Heart left ventricle (tissue), 16 donors: ENCODE data around the gene CFAP43. TPM values are rescaled to one million over a fixed set of nuclear protein-coding genes. Genes with fewer than 3 reads are reported as not detected.

ENCODE experiments used
- ATAC-seq, 4 donors: fragments of 200-7000 bp; cut with Tn5 transposase; one replicate each; pipeline ENCODE4 v1.9.1; 2020 to 2022; ENCODE audit warnings: moderate library complexity in 4 of 4, mild to moderate bottlenecking in 3 of 4, moderate number of reproducible peaks in 1 of 4
- DNase-seq, 5 donors: peaks; one replicate each; pipeline ENCODE4 v3.0.0-alpha.2; 2020
- H3K27ac ChIP-seq, 12 donors: fragments of 200-600 bp; sonication (generic) in 4 of 12; one replicate each; pipeline versions ENCODE4 v1.5.0 to v1.8.0; 2016 to 2022; ENCODE audit warnings: mild to moderate bottlenecking in 2 of 12
- H3K27me3 ChIP-seq, 9 donors: fragments of 200-600 bp; sonication (generic) in 2 of 9; one replicate each; pipeline versions ENCODE4 v1.5.1 to v1.8.0; 2016 to 2022; ENCODE audit warnings: mild to moderate bottlenecking in 3 of 9
- H3K36me3 ChIP-seq, 9 donors: fragments of 200-600 bp; sonication (generic) in 2 of 9; one replicate each; pipeline versions ENCODE4 v1.5.0 to v1.8.0; 2018 to 2022; ENCODE audit warnings: mild to moderate bottlenecking in 2 of 9
- H3K4me1 ChIP-seq, 12 donors: fragments of 200-600 bp; sonication (generic) in 4 of 12; one replicate each; pipeline versions ENCODE4 v1.5.0 to v1.8.0; 2016 to 2022; ENCODE audit warnings: mild to moderate bottlenecking in 3 of 12
- H3K4me3 ChIP-seq, 12 donors: fragments of 200-600 bp; sonication (generic) in 4 of 12; one replicate each; pipeline versions ENCODE4 v1.5.0 to v1.8.0; 2017 to 2022; ENCODE audit warnings: mild to moderate bottlenecking in 9 of 12, moderate library complexity in 4 of 12
- H3K9me3 ChIP-seq, 12 donors: fragments of 200-600 bp; sonication (generic) in 4 of 12; one replicate each; pipeline versions ENCODE4 v1.5.0 to v1.8.0; 2016 to 2022; ENCODE audit warnings: mild to moderate bottlenecking in 1 of 12
- POLR2A ChIP-seq, 2 donors: fragments of 450-650 bp; IDR thresholded peaks; one replicate each; pipeline ENCODE4 v1.6.1; 2017; ENCODE audit warnings: antibody characterized with exemption in 2 of 2, mild to moderate bottlenecking in 2 of 2, moderate library complexity in 2 of 2
- WGBS, 4 donors: extraction: QIAGEN DNeasy Blood & Tissue Kit in 2 of 4; methylation state at CpG; one replicate each; pipeline versions ENCODE4 v1.1.5 to v1.1.7; 2013 to 2018; 5-methylcytosine and 5-hydroxymethylcytosine counted together
- intact Hi-C, 10 donors: fragments of 100-400 bp; cut with DNase I; formaldehyde crosslinking; loops; one replicate each; pipeline versions ENCODE4 v1.11.1 to v1.14.2; 2022
- polyA plus RNA-seq, 2 donors: library from polyadenylated mRNA; stranded (reverse); fragments of 200-250 nt; gene quantifications; one replicate each; pipeline ENCODE4 v1.2.3, GENCODE V29; 2013
- total RNA-seq, 9 donors: library from RNA; depleted of rRNA in 2 of 9; stranded (reverse); fragments of >200 nt in 2 of 9; fragmentation: NEBNext Ultra II Directional in 3 of 9; extraction: Animal tissue kit (Norgen Biotek cat#: 25700) in 3 of 9; gene quantifications; one replicate each; pipeline versions ENCODE4 v1.1.0 to v1.2.4, GENCODE V29; 2016 to 2023
- TF ChIP-seq, protein P1 (sequence below), 12 donors: fragments of 200-600 bp; sonication (generic) in 4 of 12; IDR thresholded peaks; one replicate each; pipeline versions ENCODE4 v1.5.0 to v1.8.0; 2018 to 2022; ENCODE audit warnings: antibody characterized with exemption in 12 of 12, mild to moderate bottlenecking in 5 of 12
- donor health status: ischemic (EF 13 %, LVEDD 7.1; RV severe dilation, severe dysfunction).
- donor health status: healthy with polysubstance abuse.
- donor health status: DM: no; HTN: yes; CAD: no.
- donor health status: DM: no; HTN: no; CAD: no.
- donor health status: ischemic (EF 25% LVEDD 6.9; RV normal size, moderate dysfunction).
- donor health status: ischemic (EF 25% LVEDD 5.7; RV mildly dilated, moderate dysfunction).
- donor health status: healthy.
- donor health status: DM: yes; HTN: yes; CAD: no.
- donor health status: ischemic (EF 35%, LVEDD 5.7; RV mildly dilated, moderate dysfunction).
- donor health status: nonischemic (EF 11% LVEDD 7.7; RV severe dilation, severe dysfunction).
- donor health status: DM: yes; HTN: yes; CAD: no.
- donor health status: PGD.
- donor health status: ischemic (EF 29% LVEDD 5.4; RV normal size, mild dysfunction).
- donor health status: nonischemic (EF 23%, LVEDD 6.1; RV moderate dilation, normal function).

Gene CFAP43
- total and polyA plus RNA-seq, 11 donors = 0.11 to 0.84 (median 0.19) TPM; not detected in 6

GRCh38 chr10:104273286-104273685, 41.1 kb upstream of the CFAP43 start:
- Histone ChIP-seq H3K27me3 (peaks cover 0 to 14% (median 4%) of the 10 kb centered on the region in 9 donors), H3K27ac (no peak overlapping the region), H3K4me3 (no peak overlapping the region), H3K4me1 (peaks cover 0 to 14% (median 5%) of the 10 kb centered on the region in 12 donors), H3K36me3 (peaks cover 0 to 3% (median 0%) of the 10 kb centered on the region in 9 donors), H3K9me3 (no peaks in the 10 kb centered on the region)
- TF ChIP-seq POLR2A (IDR thresholded peaks at IDR 0.05) = no peak
- TF ChIP-seq, protein P1, sequence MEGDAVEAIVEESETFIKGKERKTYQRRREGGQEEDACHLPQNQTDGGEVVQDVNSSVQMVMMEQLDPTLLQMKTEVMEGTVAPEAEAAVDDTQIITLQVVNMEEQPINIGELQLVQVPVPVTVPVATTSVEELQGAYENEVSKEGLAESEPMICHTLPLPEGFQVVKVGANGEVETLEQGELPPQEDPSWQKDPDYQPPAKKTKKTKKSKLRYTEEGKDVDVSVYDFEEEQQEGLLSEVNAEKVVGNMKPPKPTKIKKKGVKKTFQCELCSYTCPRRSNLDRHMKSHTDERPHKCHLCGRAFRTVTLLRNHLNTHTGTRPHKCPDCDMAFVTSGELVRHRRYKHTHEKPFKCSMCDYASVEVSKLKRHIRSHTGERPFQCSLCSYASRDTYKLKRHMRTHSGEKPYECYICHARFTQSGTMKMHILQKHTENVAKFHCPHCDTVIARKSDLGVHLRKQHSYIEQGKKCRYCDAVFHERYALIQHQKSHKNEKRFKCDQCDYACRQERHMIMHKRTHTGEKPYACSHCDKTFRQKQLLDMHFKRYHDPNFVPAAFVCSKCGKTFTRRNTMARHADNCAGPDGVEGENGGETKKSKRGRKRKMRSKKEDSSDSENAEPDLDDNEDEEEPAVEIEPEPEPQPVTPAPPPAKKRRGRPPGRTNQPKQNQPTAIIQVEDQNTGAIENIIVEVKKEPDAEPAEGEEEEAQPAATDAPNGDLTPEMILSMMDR (IDR thresholded peaks at IDR 0.05) = no peak
- no peak for ATAC-seq
- intact Hi-C loops = loop anchor here in 1 of 10 donors (5.0 kb wide), 1 partner anchor 79 kb away; the partner anchor contains the start of gene CFAP58
- WGBS, 4 donors = 84 to 89% (median 86%) methylated on average over 1 of the region's 1 CpG
- no peak for DNase-seq

- DNase-seq (peak; percentile 99 to 100 (median 100)), ATAC-seq (peak; percentile 100)
- 2 to 4% (median 3%) methylated on average over 26 to 59 of the region's 59 CpGs for WGBS, 4 donors
- no peaks in the 10 kb centered on the region for H3K27me3 ChIP-seq
- H3K4me3 ChIP-seq = peak within 1 kb of the TSS; percentile 53 to 97 (median 78)
- TF ChIP-seq, protein P1 (IDR thresholded peaks at IDR 0.05) = no peak
- peak in 1 of 2 donors; percentile 79 for TF ChIP-seq POLR2A (IDR thresholded peaks at IDR 0.05)
- no peaks in the 10 kb centered on the region for H3K9me3 ChIP-seq
- intact Hi-C loops = loop anchor here in 1 of 10 donors (2.0 kb wide), 1 partner anchor 32 kb away; no protein-coding TSS in a partner anchor
- peaks cover 0 to 29% (median 10%) of the 10 kb centered on the region in 12 donors for H3K4me1 ChIP-seq
- peak within 1 kb of the TSS; percentile 41 to 92 (median 84) for H3K27ac ChIP-seq
- H3K36me3 ChIP-seq = peaks cover 0 to 46% (median 42%) of the 10 kb centered on the region in 9 donors
Observed at GRCh38 chr10:104268713-104269645, 36.8 kb upstream of the CFAP43 start, which contains the start of gene GSTO2. GSTO2 (plus strand) TSS chr10:104269184; CDS start chr10:104274916, 5,732 bp downstream.

DNA sequence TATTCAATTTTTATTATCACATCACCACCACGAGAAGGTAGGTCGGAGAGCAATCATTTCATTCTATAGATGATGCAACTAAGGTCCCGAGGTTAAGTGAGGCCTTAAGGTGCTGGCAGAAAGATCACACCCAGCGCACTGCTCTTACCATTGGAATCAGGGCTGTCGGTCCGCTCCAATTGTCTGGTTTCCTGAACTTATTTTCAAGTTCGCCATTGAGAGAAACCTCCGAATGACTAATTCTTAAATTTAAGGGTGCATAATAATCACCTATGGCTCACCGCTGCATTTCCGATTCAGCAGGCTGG, 36.2 kb upstream of the CFAP43 start:
- H3K9me3 ChIP-seq = no peaks in the 10 kb centered on the region
- H3K4me3 ChIP-seq = peak overlapping the region; percentile 53 to 97 (median 78)
- intact Hi-C loops = loop anchor here in 1 of 10 donors (2.0 kb wide), 1 partner anchor 32 kb away; no protein-coding TSS in a partner anchor
- TF ChIP-seq POLR2A (IDR thresholded peaks at IDR 0.05) = no peak
- TF ChIP-seq, protein P1 (IDR thresholded peaks at IDR 0.05) = no peak
- no peak for DNase-seq
- peak overlapping the region in 11 of 12 donors; percentile 55 to 92 (median 84) for H3K27ac ChIP-seq
- H3K27me3 ChIP-seq = no peaks in the 10 kb centered on the region
- 5 to 13% (median 9%) methylated on average over 10 of the region's 10 CpGs for WGBS, 4 donors
- peaks cover 0 to 34% (median 10%) of the 10 kb centered on the region in 12 donors for H3K4me1 ChIP-seq
- H3K36me3 ChIP-seq = peaks cover 0 to 52% (median 48%) of the 10 kb centered on the region in 9 donors
- ATAC-seq = no peak
